Measurements from ENCODE around the gene MVB12B. TPM values are rescaled to one million over a fixed set of nuclear protein-coding genes. Genes with fewer than 3 reads are reported as not detected.

The MVB12B gene
- total RNA-seq, 1 experiment from 2014 or later: 10.9 TPM

DNA sequence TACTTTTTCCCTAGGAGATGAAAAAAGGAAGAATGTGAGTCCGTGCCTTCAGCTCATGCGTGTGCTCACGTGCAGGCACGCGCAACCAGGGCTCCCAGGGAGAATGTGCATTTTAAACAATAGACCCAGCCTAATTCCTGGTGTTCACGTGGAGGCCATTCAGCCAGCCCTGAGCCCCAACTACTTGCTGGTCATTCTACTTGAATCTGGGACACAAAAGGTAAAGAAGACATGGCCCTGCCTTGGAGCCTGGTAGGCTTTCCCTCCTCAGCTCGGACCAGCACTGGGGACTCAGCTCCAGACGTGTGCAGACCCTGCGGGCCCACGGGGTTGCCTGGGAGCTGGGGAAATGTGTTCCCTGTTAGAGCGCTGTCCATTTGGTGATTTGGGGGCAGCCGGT is 125.5 kb downstream of the MVB12B start:
- Histone ChIP-seq H3K9ac (ENCODE audit: low read length) (no peak overlapping the region), H4K20me1 (ENCODE audit: insufficient read depth) (no peaks in the 10 kb centered on the region), H3K27me3 (ENCODE audit: insufficient read depth, low read length) (no peaks in the 10 kb centered on the region), H3K36me3 (ENCODE audit: control insufficient read depth in 1 of 2, insufficient read depth in 2 of 2, low read length in 2 of 2) (no peaks in the 10 kb centered on the region), H3K9me2 (ENCODE audit: insufficient read depth) (no peaks in the 10 kb centered on the region), H3K4me1 (ENCODE audit: control insufficient read depth in 1 of 2, insufficient read depth in 2 of 2, low read length in 2 of 2) (no peaks in the 10 kb centered on the region), H3K9me3 (ENCODE audit: control insufficient read depth in 1 of 2, insufficient read depth in 1 of 2, low read depth in 1 of 2, low read length in 2 of 2) (no peaks in the 10 kb centered on the region), H2AFZ (ENCODE audit: low read depth, low read length, poor library complexity, severe bottlenecking) (no peak overlapping the region), H3K4me3 (replicated peaks in 1 of 2; ENCODE audit: low read depth in 1 of 2, low read length in 2 of 2) (no peak overlapping the region), H3K4me2 (ENCODE audit: low read length) (no peak overlapping the region), H3K27ac (ENCODE audit: low read depth, low read length) (no peak overlapping the region), H3K79me2 (ENCODE audit: insufficient read depth, low read length) (no peaks in the 10 kb centered on the region)
- intact Hi-C loops (cut with micrococcal nuclease): no loop called here
- TF ChIP-seq, protein P1, sequence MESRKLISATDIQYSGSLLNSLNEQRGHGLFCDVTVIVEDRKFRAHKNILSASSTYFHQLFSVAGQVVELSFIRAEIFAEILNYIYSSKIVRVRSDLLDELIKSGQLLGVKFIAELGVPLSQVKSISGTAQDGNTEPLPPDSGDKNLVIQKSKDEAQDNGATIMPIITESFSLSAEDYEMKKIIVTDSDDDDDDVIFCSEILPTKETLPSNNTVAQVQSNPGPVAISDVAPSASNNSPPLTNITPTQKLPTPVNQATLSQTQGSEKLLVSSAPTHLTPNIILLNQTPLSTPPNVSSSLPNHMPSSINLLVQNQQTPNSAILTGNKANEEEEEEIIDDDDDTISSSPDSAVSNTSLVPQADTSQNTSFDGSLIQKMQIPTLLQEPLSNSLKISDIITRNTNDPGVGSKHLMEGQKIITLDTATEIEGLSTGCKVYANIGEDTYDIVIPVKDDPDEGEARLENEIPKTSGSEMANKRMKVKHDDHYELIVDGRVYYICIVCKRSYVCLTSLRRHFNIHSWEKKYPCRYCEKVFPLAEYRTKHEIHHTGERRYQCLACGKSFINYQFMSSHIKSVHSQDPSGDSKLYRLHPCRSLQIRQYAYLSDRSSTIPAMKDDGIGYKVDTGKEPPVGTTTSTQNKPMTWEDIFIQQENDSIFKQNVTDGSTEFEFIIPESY (IDR thresholded peaks at IDR 0.05; ENCODE audit: extremely low read depth, insufficient replicate concordance, low read length): no peak
- no peak for TF ChIP-seq ELF1 (IDR thresholded peaks at IDR 0.05; ENCODE audit: borderline replicate concordance, low read depth)
- no peak for TF ChIP-seq MAX (IDR thresholded peaks at IDR 0.05)
- no peak for TF ChIP-seq FOSL1 (IDR thresholded peaks at IDR 0.05; ENCODE audit: low read depth)
- no peak for TF ChIP-seq ZNF274 (IDR thresholded peaks at IDR 0.05; ENCODE audit: low read depth, low read length)
- no peak for TF ChIP-seq JUND (IDR thresholded peaks at IDR 0.05)
- TF ChIP-seq, protein P2, sequence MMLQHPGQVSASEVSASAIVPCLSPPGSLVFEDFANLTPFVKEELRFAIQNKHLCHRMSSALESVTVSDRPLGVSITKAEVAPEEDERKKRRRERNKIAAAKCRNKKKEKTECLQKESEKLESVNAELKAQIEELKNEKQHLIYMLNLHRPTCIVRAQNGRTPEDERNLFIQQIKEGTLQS (IDR thresholded peaks at IDR 0.05): no peak
- no peak for TF ChIP-seq POLR2A (IDR thresholded peaks at IDR 0.05; ENCODE audit: borderline replicate concordance, extremely low read depth, insufficient read depth, insufficient read length)
- TF ChIP-seq, protein P3, sequence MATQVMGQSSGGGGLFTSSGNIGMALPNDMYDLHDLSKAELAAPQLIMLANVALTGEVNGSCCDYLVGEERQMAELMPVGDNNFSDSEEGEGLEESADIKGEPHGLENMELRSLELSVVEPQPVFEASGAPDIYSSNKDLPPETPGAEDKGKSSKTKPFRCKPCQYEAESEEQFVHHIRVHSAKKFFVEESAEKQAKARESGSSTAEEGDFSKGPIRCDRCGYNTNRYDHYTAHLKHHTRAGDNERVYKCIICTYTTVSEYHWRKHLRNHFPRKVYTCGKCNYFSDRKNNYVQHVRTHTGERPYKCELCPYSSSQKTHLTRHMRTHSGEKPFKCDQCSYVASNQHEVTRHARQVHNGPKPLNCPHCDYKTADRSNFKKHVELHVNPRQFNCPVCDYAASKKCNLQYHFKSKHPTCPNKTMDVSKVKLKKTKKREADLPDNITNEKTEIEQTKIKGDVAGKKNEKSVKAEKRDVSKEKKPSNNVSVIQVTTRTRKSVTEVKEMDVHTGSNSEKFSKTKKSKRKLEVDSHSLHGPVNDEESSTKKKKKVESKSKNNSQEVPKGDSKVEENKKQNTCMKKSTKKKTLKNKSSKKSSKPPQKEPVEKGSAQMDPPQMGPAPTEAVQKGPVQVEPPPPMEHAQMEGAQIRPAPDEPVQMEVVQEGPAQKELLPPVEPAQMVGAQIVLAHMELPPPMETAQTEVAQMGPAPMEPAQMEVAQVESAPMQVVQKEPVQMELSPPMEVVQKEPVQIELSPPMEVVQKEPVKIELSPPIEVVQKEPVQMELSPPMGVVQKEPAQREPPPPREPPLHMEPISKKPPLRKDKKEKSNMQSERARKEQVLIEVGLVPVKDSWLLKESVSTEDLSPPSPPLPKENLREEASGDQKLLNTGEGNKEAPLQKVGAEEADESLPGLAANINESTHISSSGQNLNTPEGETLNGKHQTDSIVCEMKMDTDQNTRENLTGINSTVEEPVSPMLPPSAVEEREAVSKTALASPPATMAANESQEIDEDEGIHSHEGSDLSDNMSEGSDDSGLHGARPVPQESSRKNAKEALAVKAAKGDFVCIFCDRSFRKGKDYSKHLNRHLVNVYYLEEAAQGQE (IDR thresholded peaks at IDR 0.05; ENCODE audit: low read depth): no peak
- TF ChIP-seq POLR2AphosphoS5 (IDR thresholded peaks at IDR 0.05; ENCODE audit: low read depth, low read length): no peak
- no peak for TF ChIP-seq SIN3A (IDR thresholded peaks at IDR 0.05; ENCODE audit: low read depth)
- no peak for TF ChIP-seq SRF (IDR thresholded peaks at IDR 0.05; ENCODE audit: low read depth)
- no peak for TF ChIP-seq SP1 (IDR thresholded peaks at IDR 0.05; ENCODE audit: low read depth)
- no peak for TF ChIP-seq ZFX (IDR thresholded peaks at IDR 0.05)
- TF ChIP-seq TCF7L2 (IDR thresholded peaks at IDR 0.05; ENCODE audit: borderline replicate concordance, extremely low read depth, insufficient read depth, insufficient read length): no peak
- no peak for TF ChIP-seq EGR1 (IDR thresholded peaks at IDR 0.05; ENCODE audit: low read depth)
- TF ChIP-seq CTCF (IDR thresholded peaks at IDR 0.05 in 2 of 3, conservative IDR thresholded peaks at IDR 0.05 in 1 of 3; ENCODE audit: borderline replicate concordance in 1 of 3, insufficient read depth in 1 of 3, low read depth in 2 of 3, low read length in 2 of 3): no peak
- ChIA-PET RAD21 (ENCODE audit: low non-redundant PET in 1 of 2, low total read pairs in 2 of 2, uncharacterized antibody in 2 of 2, unreplicated experiment in 2 of 2) (no interaction called here), POLR2A (no interaction called here), CTCF (no interaction called here)
- BruUV-seq (replicated peaks): no TSS peak
- no peak for DNase-seq (ENCODE audit: low read depth, low spot score)
- ATAC-seq: no peak

Measured in HCT116 (cell line).